Measurements from ENCODE around the gene VWA3A.

GRCh38 chr16:22181843-22182242, 89.5 kb downstream of the VWA3A start:
- TF ChIP-seq, protein P1, sequence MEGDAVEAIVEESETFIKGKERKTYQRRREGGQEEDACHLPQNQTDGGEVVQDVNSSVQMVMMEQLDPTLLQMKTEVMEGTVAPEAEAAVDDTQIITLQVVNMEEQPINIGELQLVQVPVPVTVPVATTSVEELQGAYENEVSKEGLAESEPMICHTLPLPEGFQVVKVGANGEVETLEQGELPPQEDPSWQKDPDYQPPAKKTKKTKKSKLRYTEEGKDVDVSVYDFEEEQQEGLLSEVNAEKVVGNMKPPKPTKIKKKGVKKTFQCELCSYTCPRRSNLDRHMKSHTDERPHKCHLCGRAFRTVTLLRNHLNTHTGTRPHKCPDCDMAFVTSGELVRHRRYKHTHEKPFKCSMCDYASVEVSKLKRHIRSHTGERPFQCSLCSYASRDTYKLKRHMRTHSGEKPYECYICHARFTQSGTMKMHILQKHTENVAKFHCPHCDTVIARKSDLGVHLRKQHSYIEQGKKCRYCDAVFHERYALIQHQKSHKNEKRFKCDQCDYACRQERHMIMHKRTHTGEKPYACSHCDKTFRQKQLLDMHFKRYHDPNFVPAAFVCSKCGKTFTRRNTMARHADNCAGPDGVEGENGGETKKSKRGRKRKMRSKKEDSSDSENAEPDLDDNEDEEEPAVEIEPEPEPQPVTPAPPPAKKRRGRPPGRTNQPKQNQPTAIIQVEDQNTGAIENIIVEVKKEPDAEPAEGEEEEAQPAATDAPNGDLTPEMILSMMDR (IDR thresholded peaks at IDR 0.05; ENCODE audit: borderline replicate concordance, extremely low read depth, low read length, poor library complexity, severe bottlenecking), result no peak
- no peak for TF ChIP-seq EZH2 (IDR thresholded peaks at IDR 0.05; ENCODE audit: borderline replicate concordance, low read depth, low read length, severe bottlenecking)

Measured in DND-41 (cell line).